Articular chondrocyte of knee joint (primary cell): ENCODE results near the gene PLEKHM2. TPM values are rescaled to one million over a fixed set of nuclear protein-coding genes. Genes with fewer than 3 reads are reported as not detected.

Experiments used
- small RNA-seq: library from RNA; depleted of rRNA; stranded (forward); fragments of <200 nt; gene quantifications from one replicate; pipeline ENCODE3, GENCODE V24; 2012
- total RNA-seq: library from RNA; depleted of rRNA; stranded (reverse); fragments of >200 nt; gene quantifications from 2 replicates; pipeline ENCODE4 v1.2.3, GENCODE V29; 2012

PLEKHM2 gene
- total RNA-seq, result 88.3 and 99.8 TPM in 2 replicates

GRCh38 chr1:15684042-15684461 lies at the start of gene PLEKHM2:
Gene PLEKHM2, plus strand, starts transcription at chr1:15684320. Its CDS starts 239 bp downstream, at chr1:15684559.

DNA sequence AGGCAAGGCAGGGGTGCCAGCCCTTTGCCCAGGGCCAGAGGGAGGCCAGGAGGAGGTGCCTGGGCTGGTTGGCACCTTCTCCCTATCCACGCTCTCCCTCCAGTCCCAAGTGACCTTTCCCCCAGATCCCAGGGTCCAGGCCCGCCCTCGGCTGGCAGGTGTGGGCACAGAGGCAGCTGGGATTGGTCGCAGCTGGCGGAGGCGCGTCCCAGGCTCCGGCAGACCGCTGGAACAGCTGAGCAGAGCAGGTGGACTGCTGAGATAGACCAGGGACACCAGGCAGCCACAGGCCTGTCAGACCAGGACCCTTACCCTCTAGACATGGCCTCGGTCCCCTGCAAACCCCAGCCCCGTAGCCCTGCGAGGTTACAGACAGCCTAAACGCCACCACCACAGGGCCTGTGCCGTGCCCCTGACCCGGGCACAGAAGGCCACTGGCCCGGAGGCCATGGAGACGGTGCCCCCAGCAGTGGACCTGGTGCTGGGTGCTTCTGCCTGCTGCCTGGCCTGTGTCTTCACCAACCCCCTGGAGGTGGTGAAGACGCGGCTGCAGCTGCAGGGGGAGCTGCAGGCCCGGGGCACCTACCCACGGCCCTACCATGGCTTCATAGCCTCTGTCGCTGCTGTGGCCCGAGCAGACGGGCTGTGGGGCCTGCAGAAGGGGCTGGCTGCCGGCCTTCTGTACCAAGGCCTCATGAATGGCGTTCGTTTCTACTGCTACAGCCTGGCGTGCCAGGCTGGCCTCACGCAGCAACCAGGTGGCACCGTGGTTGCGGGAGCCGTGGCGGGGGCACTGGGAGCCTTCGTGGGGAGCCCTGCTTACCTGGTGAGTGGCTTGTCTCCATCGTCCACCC lies 52.1 kb downstream of the PLEKHM2 start, which contains the start of gene SLC25A34:
TSS of gene SLC25A34 (plus strand) at position 221 of the 854 bp plus-strand sequence. CDS start at position 449, 228 bp downstream.

GRCh38 chr1:15742339-15742801 lies 58.2 kb downstream of the PLEKHM2 start, which contains the start of gene TMEM82:
Gene TMEM82, plus strand, starts transcription at chr1:15742499. Its CDS starts 61 bp downstream, at chr1:15742560.

DNA sequence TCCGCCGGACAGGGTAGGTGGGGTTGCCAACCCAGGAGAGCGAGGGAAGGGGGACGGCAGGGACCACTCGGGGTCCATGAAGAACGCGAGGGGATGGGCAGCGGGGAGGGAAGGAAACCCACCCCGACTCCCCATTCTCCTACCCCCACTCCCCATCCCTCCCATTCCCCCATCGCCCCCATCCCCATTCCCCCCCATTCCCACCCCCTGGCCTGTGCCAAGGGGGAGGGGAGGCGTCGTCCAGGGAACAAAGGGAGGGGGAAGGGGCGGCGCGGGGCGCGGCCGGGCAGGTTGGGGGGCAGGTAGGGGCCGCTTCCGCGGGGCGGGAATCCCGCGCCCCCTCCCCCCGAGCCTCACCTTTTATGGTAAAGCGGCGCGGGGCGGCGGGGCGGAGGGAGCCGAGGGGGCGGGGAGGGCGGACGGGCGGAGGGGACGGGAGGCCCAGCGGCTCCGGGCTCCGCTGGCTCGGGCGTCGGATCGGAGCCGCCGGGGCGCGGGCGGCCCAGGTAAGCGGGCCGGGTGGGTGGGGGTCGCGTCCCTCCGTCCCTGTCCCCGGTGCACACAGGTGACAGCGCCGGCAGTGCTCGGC lies 74.3 kb downstream of the PLEKHM2 start, which contains the start of gene FBLIM1:
TSS of gene FBLIM1 (plus strand) at position 453 of the 589 bp plus-strand sequence. CDS start 6,189 bp downstream, outside the sequence.

Small RNA genes within 50 kb of the gene (small RNA-seq; reads per million reads assigned to genes)
- not detected for gene AL121992.2

Other genes with a start within 250 kb of the PLEKHM2 start
- gene CTRC, start 245.9 kb upstream of the PLEKHM2 start, total RNA-seq, result 0.22 TPM in 1 of 2 replicates, not detected in the other
- gene CELA2A, start 227.6 kb upstream of the PLEKHM2 start, total RNA-seq, result not detected in 2 replicates
- gene CELA2B, start 208.2 kb upstream of the PLEKHM2 start, total RNA-seq, result not detected in 2 replicates
- 6.3 and 6.8 TPM in 2 replicates for gene CASP9, start 160.1 kb upstream of the PLEKHM2 start, total RNA-seq
- 22.1 and 24.3 TPM in 2 replicates for gene DNAJC16, start 157.5 kb upstream of the PLEKHM2 start, total RNA-seq
- 1.8 and 2.1 TPM in 2 replicates for gene AGMAT, start 99.3 kb upstream of the PLEKHM2 start, total RNA-seq
- gene DDI2, start 66.9 kb upstream of the PLEKHM2 start, total RNA-seq, result 23.7 and 36.7 TPM in 2 replicates
- 0.52 and 0.65 TPM in 2 replicates for gene SLC25A34, start 51.9 kb downstream of the PLEKHM2 start, total RNA-seq
- not detected in 2 replicates for gene TMEM82, start 58.2 kb downstream of the PLEKHM2 start, total RNA-seq
- gene FBLIM1, start 74.5 kb downstream of the PLEKHM2 start, total RNA-seq, result 26.7 and 29.4 TPM in 2 replicates
- 1.6 and 1.8 TPM in 2 replicates for gene UQCRHL, start 123.3 kb downstream of the PLEKHM2 start, total RNA-seq
- gene SPEN, start 163.4 kb downstream of the PLEKHM2 start, total RNA-seq, result 33.3 and 34.0 TPM in 2 replicates